Thyroid gland (tissue), 4 donors: ENCODE results near the gene IRF7.

Experiments used
- CTCF ChIP-seq, 6 experiments: fragments of 200-600 bp in 3 of 6; fragments of 450-650 bp in 3 of 6; sonication (generic) in 3 of 6; IDR thresholded peaks; one replicate each; pipeline ENCODE4 v1.5.1; 2016 to 2019; ENCODE audit warnings: antibody characterized with exemption in 6 of 6, mild to moderate bottlenecking in 2 of 6, inconsistent platforms in 1 of 6, moderate library complexity in 1 of 6
- POLR2A ChIP-seq, 2 donors: fragments of 450-650 bp; IDR thresholded peaks; one replicate each; pipeline ENCODE4 v1.6.1; 2017; ENCODE audit warnings: antibody characterized with exemption in 2 of 2, mild to moderate bottlenecking in 2 of 2, moderate library complexity in 1 of 2

GRCh38 chr11:617199-617911 lies 1.6 kb upstream of the IRF7 start:
- no peak for TF ChIP-seq CTCF (IDR thresholded peaks at IDR 0.05)
- TF ChIP-seq POLR2A (IDR thresholded peaks at IDR 0.05) = no peak
